Left lung (tissue), 10 donors: ENCODE results near the gene KEL. TPM values are rescaled to one million over a fixed set of nuclear protein-coding genes. Genes with fewer than 3 reads are reported as not detected.

ENCODE experiments used
- ATAC-seq: fragments of 200-7000 bp; cut with Tn5 transposase; one replicate; pipeline ENCODE4 v1.9.1; 2020; ENCODE audit warnings: moderate library complexity
- DNase-seq, 4 donors: peaks; one replicate each; pipeline ENCODE4 v3.0.0-alpha.2; 2013 to 2020
- H3K27ac ChIP-seq, 2 donors: fragments of 200-600 bp; sonication (generic) in 1 of 2; one replicate each; pipeline versions ENCODE4 v1.5.0 to v1.8.0; 2020 to 2021
- H3K27me3 ChIP-seq, 2 donors: fragments of 200-600 bp; sonication (generic) in 1 of 2; one replicate each; pipeline versions ENCODE4 v1.5.0 to v1.8.0; 2020 to 2021
- H3K36me3 ChIP-seq, 2 donors: fragments of 200-600 bp; sonication (generic) in 1 of 2; one replicate each; pipeline versions ENCODE4 v1.5.0 to v1.8.0; 2020 to 2021
- H3K4me1 ChIP-seq, 2 donors: fragments of 200-600 bp; one replicate each; pipeline ENCODE4 v1.8.0; 2021
- H3K4me3 ChIP-seq, 2 donors: fragments of 200-600 bp; sonication (generic) in 1 of 2; one replicate each; pipeline versions ENCODE4 v1.5.0 to v1.8.0; 2020 to 2021; ENCODE audit warnings: mild to moderate bottlenecking in 1 of 2
- H3K9me3 ChIP-seq, 2 donors: fragments of 200-600 bp; sonication (generic) in 1 of 2; one replicate each; pipeline versions ENCODE4 v1.5.0 to v1.8.0; 2020 to 2021
- intact Hi-C, 2 donors: fragments of 100-400 bp; cut with DNase I; formaldehyde crosslinking; loops; one replicate each; pipeline versions ENCODE4 v1.11.2 to v1.14.2; 2022
- polyA plus RNA-seq, 6 donors: library from polyadenylated mRNA; unstranded; fragments of 120-200 nt; gene quantifications; one replicate each; pipeline ENCODE4 v1.2.1, GENCODE V29; 2013; ENCODE audit not compliant: insufficient read length in 6 of 6
- total RNA-seq, 2 donors: library from RNA; stranded (reverse); fragmentation: NEBNext Ultra II Directional; extraction: Animal tissue kit (Norgen Biotek cat#: 25700); gene quantifications; one replicate each; pipeline ENCODE4 v1.2.1, GENCODE V29; 2021
- TF ChIP-seq, protein P1 (sequence below), 2 donors: fragments of 200-600 bp; sonication (generic) in 1 of 2; IDR thresholded peaks; one replicate each; pipeline versions ENCODE4 v1.5.0 to v1.8.0; 2021; ENCODE audit warnings: antibody characterized with exemption in 2 of 2
- donor health status: DM: no; HTN: yes; CAD: no.
- donor health status: DM: no; HTN: no; CAD: no.

KEL gene
- total and polyA plus RNA-seq, 8 donors = 0.58 to 3.1 (median 1.9) TPM

DNA sequence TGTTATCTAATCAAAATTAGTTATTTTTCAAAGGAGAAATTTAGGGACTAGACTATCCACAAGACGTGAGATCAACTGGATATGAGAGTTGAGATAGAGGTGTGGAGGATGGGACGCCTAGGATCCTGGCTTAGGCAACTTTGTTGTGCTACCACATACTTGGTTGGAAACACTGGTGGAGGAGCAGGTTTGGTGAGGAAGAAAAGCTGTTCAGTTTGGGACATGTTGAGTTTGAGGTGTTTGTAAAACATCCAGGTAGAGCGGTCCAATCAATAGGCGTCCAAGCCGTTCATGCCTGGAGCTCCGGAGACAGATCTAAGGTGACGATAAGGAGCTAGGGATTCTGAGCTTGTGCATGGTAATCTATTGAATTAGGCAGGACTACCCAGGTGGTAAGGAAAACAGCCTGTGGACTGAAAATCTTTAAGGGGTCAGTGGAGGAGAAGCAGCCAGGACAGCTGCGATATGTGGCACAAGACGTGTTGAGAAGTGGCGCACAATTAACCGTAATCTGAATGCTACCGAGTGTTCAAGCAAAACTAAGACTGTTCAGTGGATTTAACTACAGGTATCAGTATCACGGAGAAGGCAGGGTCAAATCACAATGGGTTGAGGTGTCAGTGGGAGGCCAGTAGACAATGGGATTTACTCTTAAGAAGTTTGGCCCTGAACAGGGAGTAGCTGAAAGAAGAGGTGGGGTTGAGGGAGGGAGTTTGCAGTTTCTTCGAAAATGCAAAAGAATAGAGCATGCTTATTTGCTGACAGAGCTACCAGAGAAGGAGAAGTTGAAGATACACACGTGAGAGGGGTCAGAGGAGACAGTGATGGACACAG lies 60.5 kb downstream of the KEL start:
- Histone ChIP-seq H3K27me3 (no peaks in the 10 kb centered on the region), H3K27ac (no peak overlapping the region), H3K4me1 (no peaks in the 10 kb centered on the region), H3K4me3 (no peak overlapping the region), H3K36me3 (no peaks in the 10 kb centered on the region), H3K9me3 (peaks cover 0 to 13% of the 10 kb centered on the region in 2 donors)
- DNase-seq = no peak
- ATAC-seq = no peak
- intact Hi-C loops = no loop called here
- TF ChIP-seq, protein P1, sequence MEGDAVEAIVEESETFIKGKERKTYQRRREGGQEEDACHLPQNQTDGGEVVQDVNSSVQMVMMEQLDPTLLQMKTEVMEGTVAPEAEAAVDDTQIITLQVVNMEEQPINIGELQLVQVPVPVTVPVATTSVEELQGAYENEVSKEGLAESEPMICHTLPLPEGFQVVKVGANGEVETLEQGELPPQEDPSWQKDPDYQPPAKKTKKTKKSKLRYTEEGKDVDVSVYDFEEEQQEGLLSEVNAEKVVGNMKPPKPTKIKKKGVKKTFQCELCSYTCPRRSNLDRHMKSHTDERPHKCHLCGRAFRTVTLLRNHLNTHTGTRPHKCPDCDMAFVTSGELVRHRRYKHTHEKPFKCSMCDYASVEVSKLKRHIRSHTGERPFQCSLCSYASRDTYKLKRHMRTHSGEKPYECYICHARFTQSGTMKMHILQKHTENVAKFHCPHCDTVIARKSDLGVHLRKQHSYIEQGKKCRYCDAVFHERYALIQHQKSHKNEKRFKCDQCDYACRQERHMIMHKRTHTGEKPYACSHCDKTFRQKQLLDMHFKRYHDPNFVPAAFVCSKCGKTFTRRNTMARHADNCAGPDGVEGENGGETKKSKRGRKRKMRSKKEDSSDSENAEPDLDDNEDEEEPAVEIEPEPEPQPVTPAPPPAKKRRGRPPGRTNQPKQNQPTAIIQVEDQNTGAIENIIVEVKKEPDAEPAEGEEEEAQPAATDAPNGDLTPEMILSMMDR (IDR thresholded peaks at IDR 0.05) = no peak

DNA sequence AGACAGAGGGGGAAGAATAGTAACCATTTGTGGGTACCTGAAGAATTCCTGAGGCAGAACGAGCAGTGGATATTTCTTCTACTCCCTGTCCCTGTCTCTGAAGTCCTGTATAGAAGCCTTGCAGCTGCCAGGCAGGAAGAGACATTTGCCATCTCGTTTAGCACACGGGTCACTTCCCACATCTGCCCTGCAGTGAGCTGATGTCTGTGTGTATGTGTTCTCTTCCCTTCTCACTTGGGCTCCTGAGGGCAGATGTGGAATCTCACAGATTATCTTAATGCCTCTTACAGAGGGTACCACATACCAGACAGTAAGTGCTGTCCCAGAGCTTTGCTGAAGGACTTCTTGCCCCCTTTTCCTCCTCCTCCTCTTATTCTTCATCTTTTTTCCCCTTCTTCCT lies 62.5 kb downstream of the KEL start:
- Histone ChIP-seq H3K36me3 (no peaks in the 10 kb centered on the region), H3K9me3 (peaks cover 0 to 10% of the 10 kb centered on the region in 2 donors), H3K4me1 (no peaks in the 10 kb centered on the region), H3K4me3 (no peak overlapping the region), H3K27ac (no peak overlapping the region), H3K27me3 (no peaks in the 10 kb centered on the region)
- intact Hi-C loops = no loop called here
- ATAC-seq (no peak), DNase-seq (no peak)
- TF ChIP-seq, protein P1 (IDR thresholded peaks at IDR 0.05) = no peak

DNA sequence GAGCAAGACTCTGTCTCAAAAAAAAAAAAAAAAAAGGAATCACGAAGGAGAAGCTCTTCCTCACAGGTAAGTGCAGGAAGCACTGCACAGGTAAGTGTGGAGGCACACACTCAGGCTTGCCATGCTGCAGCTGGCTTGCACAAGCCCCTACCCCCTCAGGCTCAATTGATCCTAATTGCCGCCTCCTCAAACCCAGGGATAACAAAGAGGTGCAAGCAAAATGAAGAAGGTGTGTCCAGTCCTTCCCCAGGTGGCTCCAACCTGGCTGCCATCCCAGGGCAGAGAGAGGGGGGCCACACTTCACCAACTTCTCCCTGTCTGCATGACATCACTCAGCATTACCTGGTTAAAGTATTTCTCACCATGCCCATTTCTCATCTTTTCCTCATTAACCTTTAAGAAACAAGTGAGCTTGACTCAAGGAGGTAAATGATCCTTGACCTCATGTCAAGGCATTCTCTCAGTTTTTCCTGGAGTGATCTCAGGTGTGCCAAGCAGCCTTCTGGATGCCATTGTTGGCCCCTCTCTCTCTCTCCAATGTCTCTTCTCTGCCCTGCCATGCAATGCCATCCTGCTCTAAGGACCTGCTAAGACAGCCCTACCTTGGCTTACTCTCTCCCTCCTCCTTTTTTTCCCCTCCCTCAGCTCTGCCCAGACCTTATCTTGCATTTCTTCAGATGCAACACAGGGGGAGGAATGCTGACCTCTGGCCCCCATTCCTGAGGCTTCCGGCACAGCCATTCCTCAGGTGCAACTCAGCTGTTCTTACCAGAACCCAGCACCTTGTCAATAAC lies 63.6 kb downstream of the KEL start:
- peak; percentile 87 for ATAC-seq
- Histone ChIP-seq H3K27me3 (no peaks in the 10 kb centered on the region), H3K27ac (peak overlapping the region in 1 of 2 donors; percentile 1), H3K4me1 (no peaks in the 10 kb centered on the region), H3K9me3 (no peaks in the 10 kb centered on the region), H3K36me3 (no peaks in the 10 kb centered on the region), H3K4me3 (no peak overlapping the region)
- peak in 3 of 4 donors; percentile 30 to 68 (median 48) for DNase-seq
- TF ChIP-seq, protein P1 (IDR thresholded peaks at IDR 0.05) = no peak
- intact Hi-C loops = no loop called here

DNA sequence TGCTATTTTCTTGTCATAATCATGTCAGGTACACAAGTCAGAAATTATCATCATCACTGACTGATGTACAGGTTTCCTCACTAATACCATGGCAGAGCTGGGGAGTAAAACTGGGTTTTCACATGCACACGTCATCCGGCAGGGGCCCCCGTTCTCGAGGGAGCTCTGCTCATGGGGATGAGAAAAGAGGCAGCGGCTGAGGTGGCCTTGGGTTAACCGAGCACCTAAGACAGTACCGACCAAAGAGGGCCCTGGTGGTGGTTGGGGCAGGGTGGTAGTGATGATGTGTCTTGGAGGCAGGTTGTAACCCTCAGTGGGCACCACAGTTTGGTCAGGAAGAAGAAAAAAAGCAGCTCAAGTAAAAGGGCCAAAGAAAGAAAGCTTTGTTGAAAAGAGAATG lies 64.5 kb downstream of the KEL start:
- no peaks in the 10 kb centered on the region for H3K36me3 ChIP-seq
- TF ChIP-seq, protein P1 (IDR thresholded peaks at IDR 0.05) = no peak
- H3K4me3 ChIP-seq = no peak overlapping the region
- DNase-seq = no peak
- intact Hi-C loops = no loop called here
- no peaks in the 10 kb centered on the region for H3K27me3 ChIP-seq
- no peaks in the 10 kb centered on the region for H3K4me1 ChIP-seq
- no peak overlapping the region for H3K27ac ChIP-seq
- ATAC-seq = no peak
- no peaks in the 10 kb centered on the region for H3K9me3 ChIP-seq

DNA sequence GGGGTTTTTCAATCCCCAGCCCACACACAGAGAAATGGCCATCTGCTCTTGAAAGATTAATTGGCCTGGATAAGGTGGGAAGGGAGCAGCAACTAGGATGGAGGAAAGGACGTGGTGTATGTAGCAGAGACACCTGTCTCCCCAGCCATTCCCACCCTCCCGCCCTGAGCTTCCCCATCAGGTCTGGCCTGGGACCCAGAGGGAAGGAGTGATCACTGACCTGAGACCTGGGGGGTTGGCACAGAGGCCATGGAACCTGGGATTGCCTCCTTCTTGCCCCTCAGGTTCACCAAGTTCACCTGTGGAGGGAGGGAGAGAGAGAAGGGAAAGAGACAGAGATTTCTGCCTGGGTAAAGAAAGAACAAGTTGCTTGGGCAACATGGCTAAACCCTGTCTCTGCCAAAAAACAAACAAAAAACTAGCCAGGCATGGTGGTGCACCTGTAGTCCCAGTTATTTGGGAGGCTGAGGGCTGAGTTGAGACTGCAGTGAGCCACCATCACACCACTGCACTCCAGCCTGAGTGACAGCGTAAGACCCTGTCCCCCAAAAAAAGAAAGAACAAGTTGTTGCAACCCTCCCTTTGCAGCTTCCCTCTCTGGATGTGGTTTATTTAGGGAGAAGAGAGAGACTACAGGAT lies 65.3 kb downstream of the KEL start:
- no peak overlapping the region for H3K27ac ChIP-seq
- H3K27me3 ChIP-seq = no peaks in the 10 kb centered on the region
- no peaks in the 10 kb centered on the region for H3K36me3 ChIP-seq
- H3K4me3 ChIP-seq = no peak overlapping the region
- TF ChIP-seq, protein P1 (IDR thresholded peaks at IDR 0.05) = no peak
- DNase-seq (no peak), ATAC-seq (no peak)
- intact Hi-C loops = no loop called here
- no peaks in the 10 kb centered on the region for H3K9me3 ChIP-seq
- H3K4me1 ChIP-seq = no peaks in the 10 kb centered on the region
